Kidney capillary endothelial cell (primary cell): ENCODE results near the gene ANO9.
"Not testable (repeated sequence)": the region's sequence is repeated elsewhere in the genome, so short reads cannot be mapped to it uniquely, and the experiment has no call there.

Experiments
- DNase-seq: peaks from one replicate; pipeline ENCODE4 v3.0.0-alpha.2; 2018; ENCODE audit warnings: low spot score

The ANO9 gene

GRCh38 chr11:452203-452744 lies 10.5 kb upstream of the ANO9 start:
- no peak for DNase-seq

- no peak for DNase-seq
Observed at GRCh38 chr11:451738-452137, 9.9 kb upstream of the ANO9 start.

- DNase-seq = peak; percentile 53
Observed at GRCh38 chr11:450809-451451, 9.1 kb upstream of the ANO9 start.

GRCh38 chr11:449889-450808 lies 8.3 kb upstream of the ANO9 start, which contains the start of gene PTDSS2:
TSS of gene PTDSS2 (plus strand) at chr11:450279. CDS start at chr11:450456, 177 bp downstream.
- DNase-seq = peak; percentile 86

GRCh38 chr11:447923-448731 lies 6.3 kb upstream of the ANO9 start:
- DNase-seq = peak; percentile 89

GRCh38 chr11:446891-447290 lies 5.1 kb upstream of the ANO9 start:
- DNase-seq = no peak

- DNase-seq = no peak
Observed at GRCh38 chr11:445765-446588, 4.2 kb upstream of the ANO9 start.

GRCh38 chr11:444396-445144 lies 2.8 kb upstream of the ANO9 start:
- no peak for DNase-seq

- DNase-seq = no peak
Observed at GRCh38 chr11:443542-444199, 1.9 kb upstream of the ANO9 start.

- DNase-seq = no peak
Observed at GRCh38 chr11:442611-443081, 835 bp upstream of the ANO9 start.

- DNase-seq = no peak
Observed at GRCh38 chr11:441043-441417, 781 bp downstream of the ANO9 start.

- no peak for DNase-seq
Observed at GRCh38 chr11:440065-441042, 1.5 kb downstream of the ANO9 start.

GRCh38 chr11:439315-440064 lies 2.3 kb downstream of the ANO9 start:
- DNase-seq = no peak

GRCh38 chr11:438101-438844 lies 3.5 kb downstream of the ANO9 start:
- no peak for DNase-seq

- no peak for DNase-seq
Observed at GRCh38 chr11:437228-437870, 4.5 kb downstream of the ANO9 start.

- not testable (repeated sequence) for DNase-seq
Observed at GRCh38 chr11:434999-435740, 6.6 kb downstream of the ANO9 start.
